ENCODE measurements around the gene OR52K1. TPM values are rescaled to one million over a fixed set of nuclear protein-coding genes. Genes with fewer than 3 reads are reported as not detected.

OR52K1 gene
- total RNA-seq, 2 donors from 2014 or later = not detected

GRCh38 chr11:4448995-4449394 is 33.5 kb upstream of the OR52K1 start, which contains the start of gene OR52K2:
Gene OR52K2 (plus strand): TSS chr11:4449295. CDS start chr11:4449340, 45 bp downstream.
- DNase-seq = no peak
- Histone ChIP-seq H3K9me3 (no peaks in the 10 kb centered on the region), H3K36me3 (replicated peaks in 1 of 2; ENCODE audit: insufficient read depth in 1 of 2, low read depth in 2 of 2) (no peaks in the 10 kb centered on the region), H3K4me1 (no peaks in the 10 kb centered on the region), H3K4me3 (no peak within 1 kb of the TSS), H3K27ac (no peak within 1 kb of the TSS), H3K27me3 (no peaks in the 10 kb centered on the region)
- TF ChIP-seq POLR2A (IDR thresholded peaks at IDR 0.05) (no peak), CTCF (IDR thresholded peaks at IDR 0.05) (no peak)
- intact Hi-C loops (cut with DNase I) = no loop called here
- ATAC-seq = no peak

DNA sequence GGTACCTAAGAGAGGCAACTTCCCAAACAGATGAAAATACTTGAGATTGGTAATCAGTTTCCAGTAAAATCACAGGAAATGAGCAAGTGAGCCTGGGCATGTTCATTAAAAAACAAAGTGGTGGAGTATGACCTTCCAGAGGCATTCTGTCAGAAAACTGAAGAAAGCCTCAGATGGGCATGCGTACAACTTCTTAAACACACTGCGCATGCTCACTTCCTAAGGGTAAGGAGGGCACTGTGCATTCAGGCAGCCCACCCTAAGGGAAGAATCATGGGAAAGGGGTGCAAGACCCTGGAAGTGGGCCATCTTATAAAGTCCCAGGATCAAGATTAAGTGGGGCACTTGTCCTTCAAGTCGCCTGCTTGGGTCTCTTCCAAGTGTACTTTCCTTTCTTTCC is 29.3 kb upstream of the OR52K1 start:
- no peak overlapping the region for H3K4me3 ChIP-seq
- no peak overlapping the region for H3K27ac ChIP-seq
- intact Hi-C loops (cut with DNase I) = no loop called here
- H3K36me3 ChIP-seq (replicated peaks in 1 of 2; ENCODE audit: insufficient read depth in 1 of 2, low read depth in 2 of 2) = no peaks in the 10 kb centered on the region
- no peaks in the 10 kb centered on the region for H3K4me1 ChIP-seq
- 71 to 82% methylated on average over 3 of the region's 3 CpGs for WGBS, 2 donors
- no peaks in the 10 kb centered on the region for H3K27me3 ChIP-seq
- DNase-seq (no peak), ATAC-seq (no peak)
- no peak for TF ChIP-seq CTCF (IDR thresholded peaks at IDR 0.05)
- no peak for TF ChIP-seq POLR2A (IDR thresholded peaks at IDR 0.05)
- no peaks in the 10 kb centered on the region for H3K9me3 ChIP-seq

- intact Hi-C loops (cut with DNase I) = no loop called here
These were observed 28.4 kb upstream of the OR52K1 start for GRCh38 chr11:4454021-4454420.

GRCh38 chr11:4455419-4455818 is 27.0 kb upstream of the OR52K1 start:
- Histone ChIP-seq H3K27me3 (no peaks in the 10 kb centered on the region), H3K4me3 (no peak overlapping the region), H3K27ac (no peak overlapping the region), H3K4me1 (no peaks in the 10 kb centered on the region), H3K9me3 (no peaks in the 10 kb centered on the region), H3K36me3 (replicated peaks in 1 of 2; ENCODE audit: insufficient read depth in 1 of 2, low read depth in 2 of 2) (no peaks in the 10 kb centered on the region)
- DNase-seq (peak in 1 of 4 donors; percentile 46), ATAC-seq (peak; percentile 33)
- TF ChIP-seq POLR2A (IDR thresholded peaks at IDR 0.05) (no peak), CTCF (IDR thresholded peaks at IDR 0.05) (no peak)
- WGBS, 2 donors = 13 to 40% methylated on average over 1 of the region's 1 CpG
- intact Hi-C loops (cut with DNase I) = no loop called here

More at GRCh38 chr11:4454021-4454420, 28.4 kb upstream of the OR52K1 start:
- ATAC-seq (no peak), DNase-seq (no peak)
- Histone ChIP-seq H3K27me3 (no peaks in the 10 kb centered on the region), H3K4me1 (no peaks in the 10 kb centered on the region), H3K36me3 (replicated peaks in 1 of 2; ENCODE audit: insufficient read depth in 1 of 2, low read depth in 2 of 2) (no peaks in the 10 kb centered on the region), H3K27ac (no peak overlapping the region), H3K4me3 (no peak overlapping the region), H3K9me3 (no peaks in the 10 kb centered on the region)
- TF ChIP-seq CTCF (IDR thresholded peaks at IDR 0.05) (no peak), POLR2A (IDR thresholded peaks at IDR 0.05) (no peak)

DNA sequence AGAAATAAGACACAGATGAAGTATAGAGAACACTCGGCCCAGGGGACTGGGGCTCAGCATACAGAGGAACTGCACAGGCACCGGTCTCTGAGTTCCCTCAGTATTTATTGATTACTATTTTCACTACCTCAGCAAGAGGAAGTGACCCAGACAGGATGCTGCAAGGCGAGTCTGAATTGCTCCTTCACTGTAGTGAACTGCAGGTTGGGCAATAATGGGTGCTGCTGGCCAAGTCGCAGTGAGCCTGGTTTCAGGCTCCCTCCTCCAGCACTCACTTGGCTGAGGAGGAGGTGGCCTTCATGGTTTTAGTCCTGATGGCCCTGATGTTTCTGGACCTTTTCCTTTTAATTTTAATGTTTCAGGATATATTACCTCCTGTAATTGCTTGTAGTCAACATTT is 22.9 kb upstream of the OR52K1 start:
- Histone ChIP-seq H3K4me1 (no peaks in the 10 kb centered on the region), H3K27ac (no peak overlapping the region), H3K4me3 (no peak overlapping the region), H3K9me3 (peaks cover 0 to 6% (median 0%) of the 10 kb centered on the region in 3 donors), H3K36me3 (replicated peaks in 1 of 2; ENCODE audit: insufficient read depth in 1 of 2, low read depth in 2 of 2) (no peaks in the 10 kb centered on the region), H3K27me3 (no peaks in the 10 kb centered on the region)
- TF ChIP-seq POLR2A (IDR thresholded peaks at IDR 0.05) = no peak
- TF ChIP-seq CTCF (IDR thresholded peaks at IDR 0.05) = no peak
- intact Hi-C loops (cut with DNase I) = no loop called here
- ATAC-seq = no peak
- WGBS, 2 donors = 38 to 52% methylated on average over 4 of the region's 4 CpGs
- DNase-seq = peak in 2 of 4 donors; percentile 13 to 42

All from body of pancreas (tissue), 4 donors.